HEK293T (cell line): ENCODE results near the gene S100A6.

ENCODE experiments used
- CTCF ChIA-PET: fragments of 350-600 bp; formaldehyde crosslinking; extraction: SDS; loops from one replicate; lab custom pipeline; 2021; ENCODE audit warnings: antibody characterized with exemption, inconsistent platforms; lab: Yijun Ruan, JAX
- POLR2A ChIA-PET: fragments of 350-600 bp; formaldehyde crosslinking; extraction: SDS; loops from one replicate; lab custom pipeline; 2020; ENCODE audit warnings: antibody characterized with exemption, inconsistent platforms; lab: Yijun Ruan, JAX
- DNase-seq: peaks from one replicate; pipeline ENCODE4 v3.0.0; 2012; ENCODE audit warnings: mixed read lengths; ENCODE audit errors: extremely low spot score
- ARNT ChIP-seq: fragments of 450-650 bp; IDR thresholded peaks from 2 replicates; pipeline ENCODE4 v1.6.1; 2017; ENCODE audit warnings: mild to moderate bottlenecking
- BHLHE40 ChIP-seq: fragments of 450-650 bp; IDR thresholded peaks from 2 replicates; pipeline ENCODE4 v1.6.1; 2016; ENCODE audit warnings: mild to moderate bottlenecking, moderate library complexity, borderline replicate concordance
- CTBP1 ChIP-seq: fragments of 450-650 bp; IDR thresholded peaks from 2 replicates; pipeline ENCODE4 v1.6.1; 2016; ENCODE audit warnings: borderline replicate concordance
- ELF4 ChIP-seq: fragments of 450-650 bp; IDR thresholded peaks from 2 replicates; pipeline ENCODE4 v1.6.1; 2017; ENCODE audit warnings: antibody characterized with exemption
- FOXA1 ChIP-seq: fragments of 450-650 bp; IDR thresholded peaks from 2 replicates; pipeline ENCODE4 v1.6.1; 2016; ENCODE audit warnings: mild to moderate bottlenecking
- FOXK2 ChIP-seq: fragments of 450-650 bp; IDR thresholded peaks from 2 replicates; pipeline ENCODE4 v1.6.1; 2016; ENCODE audit warnings: mild to moderate bottlenecking
- FOXM1 ChIP-seq: fragments of 450-650 bp; IDR thresholded peaks from 2 replicates; pipeline ENCODE4 v1.6.1; 2017; ENCODE audit warnings: mild to moderate bottlenecking, borderline replicate concordance
- HDGF ChIP-seq: fragments of 450-650 bp; IDR thresholded peaks from 2 replicates; pipeline ENCODE4 v1.6.1; 2017; ENCODE audit warnings: antibody characterized with exemption, borderline replicate concordance
- L3MBTL2 ChIP-seq: fragments of 450-650 bp; conservative IDR thresholded peaks from 2 replicates; pipeline ENCODE4 v1.6.1; 2016; ENCODE audit warnings: mild to moderate bottlenecking
- LEF1 ChIP-seq: fragments of 450-650 bp; IDR thresholded peaks from 2 replicates; pipeline ENCODE4 v1.6.1; 2017; ENCODE audit warnings: mild to moderate bottlenecking, borderline replicate concordance
- NFRKB ChIP-seq: fragments of 450-650 bp; IDR thresholded peaks from 2 replicates; pipeline ENCODE4 v1.6.1; 2016; ENCODE audit warnings: mild to moderate bottlenecking, moderate library complexity
- SP1 ChIP-seq: fragments of 450-650 bp; IDR thresholded peaks from 2 replicates; pipeline ENCODE4 v1.6.1; 2017
- SUZ12 ChIP-seq: fragments of 450-650 bp; IDR thresholded peaks from 2 replicates; pipeline ENCODE4 v1.6.1; 2016; ENCODE audit warnings: mild to moderate bottlenecking
- TARDBP ChIP-seq: fragments of 450-650 bp; IDR thresholded peaks from 2 replicates; pipeline ENCODE4 v1.6.1; 2016
- ZNF384 ChIP-seq: fragments of 450-650 bp; IDR thresholded peaks from 2 replicates; pipeline ENCODE4 v1.6.1; 2016
- TF ChIP-seq, protein P1 (sequence below): fragments of 450-650 bp; IDR thresholded peaks from 2 replicates; pipeline ENCODE4 v1.6.1; 2016

The S100A6 gene

GRCh38 chr1:153541641-153542590 lies 6.1 kb upstream of the S100A6 start:
- DNase-seq: no peak
- ChIA-PET POLR2A (interaction anchor here (2.2 kb wide), 1 partner anchor 92 kb away, joined by 11 read pairs; the partner anchor contains the start of gene CHTOP), CTCF (no interaction called here)
- TF ChIP-seq L3MBTL2 (no peak), FOXK2 (no peak), ZNF384 (no peak), LEF1 (no peak), HDGF (no peak), FOXA1 (no peak)
- TF ChIP-seq, protein P1, sequence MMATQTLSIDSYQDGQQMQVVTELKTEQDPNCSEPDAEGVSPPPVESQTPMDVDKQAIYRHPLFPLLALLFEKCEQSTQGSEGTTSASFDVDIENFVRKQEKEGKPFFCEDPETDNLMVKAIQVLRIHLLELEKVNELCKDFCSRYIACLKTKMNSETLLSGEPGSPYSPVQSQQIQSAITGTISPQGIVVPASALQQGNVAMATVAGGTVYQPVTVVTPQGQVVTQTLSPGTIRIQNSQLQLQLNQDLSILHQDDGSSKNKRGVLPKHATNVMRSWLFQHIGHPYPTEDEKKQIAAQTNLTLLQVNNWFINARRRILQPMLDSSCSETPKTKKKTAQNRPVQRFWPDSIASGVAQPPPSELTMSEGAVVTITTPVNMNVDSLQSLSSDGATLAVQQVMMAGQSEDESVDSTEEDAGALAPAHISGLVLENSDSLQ: no peak

DNA sequence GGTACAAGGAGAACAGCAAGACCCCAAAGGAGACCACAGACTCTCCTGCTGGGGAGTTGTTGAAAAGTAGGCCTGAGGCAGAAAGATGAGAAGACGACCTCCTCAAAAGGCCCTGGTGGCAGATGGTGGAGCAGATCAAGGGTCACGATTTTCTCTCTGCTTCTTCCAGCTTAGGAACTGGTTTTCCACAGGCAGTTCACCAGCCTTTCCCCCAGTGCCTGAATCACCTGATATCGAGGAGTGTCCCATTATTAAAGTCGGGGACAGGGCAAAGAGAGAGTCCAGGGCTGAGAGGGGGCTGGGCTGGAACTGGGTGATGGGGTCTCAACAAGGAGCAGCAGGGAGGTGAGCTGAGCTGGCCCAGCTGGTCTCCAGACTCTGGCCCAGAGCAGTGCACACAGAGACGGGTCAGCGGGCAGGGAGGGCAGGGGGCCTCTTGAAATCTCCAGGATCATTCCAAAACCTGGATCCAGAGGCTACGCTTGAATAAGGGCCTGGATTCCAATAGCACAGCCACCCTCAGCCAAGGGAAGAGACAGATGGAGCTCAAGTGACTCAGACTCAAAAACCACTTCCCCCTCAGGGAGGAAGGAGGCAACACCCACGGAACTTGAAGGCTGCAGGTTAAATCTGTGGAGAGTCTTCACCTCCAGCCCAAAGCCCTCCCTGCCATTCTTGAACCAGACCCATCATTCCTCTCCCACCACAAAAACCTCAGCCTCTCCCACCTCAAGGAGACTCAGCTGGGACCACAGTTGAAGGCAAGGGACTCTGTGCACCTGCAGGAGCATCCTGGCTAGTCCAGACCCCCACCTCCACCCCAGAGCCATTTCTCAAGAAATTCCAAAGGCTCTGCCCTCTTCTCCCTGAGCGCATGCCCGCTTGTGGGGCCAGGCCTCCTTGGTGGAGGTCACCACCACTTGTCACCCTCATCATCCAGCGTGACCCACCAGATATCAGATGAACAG lies 4.9 kb upstream of the S100A6 start, which contains the start of gene S100A5:
Gene S100A5 (minus strand): TSS at position 541 of the 968 bp plus-strand sequence. CDS start 743 bp downstream, outside the sequence.
- POLR2A ChIA-PET: interaction anchor here (0.8 to 2.2 kb wide), 3 partner anchors 26 to 94 kb away, joined by 3 to 11 read pairs (median 4); partner anchors contain the start of genes CHTOP and S100A13
- no peak for TF ChIP-seq HDGF
- TF ChIP-seq, protein P1: no peak
- no peak for TF ChIP-seq ZNF384
- TF ChIP-seq ELF4: no peak
- TF ChIP-seq BHLHE40: no peak
- no peak for TF ChIP-seq SUZ12
- TF ChIP-seq FOXA1: no peak
- no peak for TF ChIP-seq CTBP1
- no peak for TF ChIP-seq SP1
- TF ChIP-seq L3MBTL2: no peak
- no peak for TF ChIP-seq FOXK2
- no peak for TF ChIP-seq TARDBP
- no peak for TF ChIP-seq LEF1
- no peak for TF ChIP-seq FOXM1
- CTCF ChIA-PET: interaction anchor here (0.5 to 1.0 kb wide), 2 partner anchors 14 to 26 kb away, joined by 3 read pairs; no protein-coding TSS in a partner anchor
- DNase-seq: no peak

DNA sequence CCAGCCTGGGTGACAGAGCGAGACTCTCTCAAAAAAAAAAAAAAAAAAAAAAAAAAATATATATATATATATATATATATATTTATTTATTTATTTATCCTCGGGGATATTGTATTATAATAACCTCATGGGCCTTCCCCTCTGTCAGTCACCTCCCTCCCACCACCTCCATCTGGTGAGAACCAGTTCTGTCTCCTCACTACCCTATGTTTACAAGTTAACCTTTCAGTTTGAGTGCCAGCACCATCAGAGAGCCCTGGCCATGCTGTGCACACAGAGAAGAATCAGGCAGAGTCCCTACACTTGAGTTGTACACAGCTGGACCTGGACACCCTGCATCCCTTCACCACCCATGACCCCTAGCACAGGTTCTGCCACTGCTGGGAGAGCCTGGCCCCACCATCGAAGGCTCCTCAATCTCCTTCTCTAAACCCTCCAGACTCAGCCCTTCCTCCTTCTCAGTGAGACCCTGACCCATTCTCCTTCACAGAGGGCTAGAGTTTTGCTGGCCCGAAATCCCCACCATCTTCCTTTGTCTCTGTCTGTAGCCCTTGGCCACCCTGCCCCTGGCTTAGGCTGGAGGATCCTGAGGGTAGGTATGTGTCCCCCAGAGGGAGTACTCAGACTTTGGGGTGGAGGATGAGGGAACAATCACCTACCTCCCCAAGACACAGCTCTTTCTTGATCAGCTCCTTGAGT lies 3.8 kb upstream of the S100A6 start:
- TF ChIP-seq NFRKB (no peak), BHLHE40 (no peak), HDGF (no peak), L3MBTL2 (no peak), FOXK2 (no peak), ZNF384 (no peak), TARDBP (no peak)
- TF ChIP-seq, protein P1: no peak
- no peak for DNase-seq
- ChIA-PET POLR2A (interaction anchor here (2.2 kb wide), 1 partner anchor 95 kb away, joined by 11 read pairs; the partner anchor contains the start of gene CHTOP), CTCF (interaction anchor here (1.0 kb wide), 1 partner anchor 15 kb away, joined by 3 read pairs; no protein-coding TSS in a partner anchor)

DNA sequence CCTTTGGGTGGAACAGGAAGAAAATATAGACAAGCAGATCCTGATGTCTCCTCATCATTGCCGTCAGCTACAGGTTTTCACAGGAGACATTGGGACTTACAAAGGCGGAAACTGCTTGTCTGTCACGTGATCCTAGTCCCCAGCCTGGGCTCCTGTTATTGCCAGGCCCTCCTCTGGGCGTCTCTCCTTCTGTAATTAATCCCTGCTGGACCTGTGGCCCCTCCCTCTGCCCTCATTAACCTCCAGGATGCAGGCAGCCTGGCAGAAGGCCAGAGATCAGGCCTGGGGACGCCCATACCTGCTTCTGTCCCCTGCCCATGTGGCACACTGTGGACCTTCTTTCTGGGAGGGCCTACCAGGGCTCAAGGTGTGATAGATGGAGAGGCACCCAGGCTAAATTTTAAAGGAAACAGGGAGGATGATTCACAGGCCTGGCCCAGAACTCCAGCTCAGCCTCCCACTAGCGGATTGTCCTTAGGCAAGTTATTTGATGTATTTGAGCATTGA lies 2.6 kb upstream of the S100A6 start:
- ChIA-PET POLR2A (interaction anchor here (1.8 kb wide), 1 partner anchor 28 kb away, joined by 9 read pairs; the partner anchor contains the start of gene S100A2), CTCF (interaction anchor here (0.6 kb wide), 2 partner anchors 27 to 82 kb away, joined by 4 to 5 read pairs; no protein-coding TSS in a partner anchor)
- TF ChIP-seq L3MBTL2: no peak
- no peak for TF ChIP-seq TARDBP
- TF ChIP-seq, protein P1: no peak
- TF ChIP-seq ARNT: no peak
- TF ChIP-seq CTBP1: no peak
- TF ChIP-seq FOXM1: no peak
- TF ChIP-seq SUZ12: no peak
- TF ChIP-seq SP1: no peak
- no peak for TF ChIP-seq FOXK2
- TF ChIP-seq HDGF: no peak
- no peak for TF ChIP-seq ZNF384
- no peak for TF ChIP-seq ELF4
- no peak for TF ChIP-seq BHLHE40
- peak; percentile 54 for DNase-seq
